HG02885 (cell line): ENCODE measurements around the gene ZSWIM5.
"Not testable (repeated sequence)": the region's sequence is repeated elsewhere in the genome, so short reads cannot be mapped to it uniquely, and the experiment has no call there.

Source experiments
- ATAC-seq: cut with Tn5 transposase; IDR thresholded peaks from one replicate; pipeline ENCODE4 v1.9.1; 2021; ENCODE audit warnings: mild to moderate bottlenecking; ENCODE audit not compliant: unreplicated experiment, poor library complexity

ZSWIM5 gene

DNA sequence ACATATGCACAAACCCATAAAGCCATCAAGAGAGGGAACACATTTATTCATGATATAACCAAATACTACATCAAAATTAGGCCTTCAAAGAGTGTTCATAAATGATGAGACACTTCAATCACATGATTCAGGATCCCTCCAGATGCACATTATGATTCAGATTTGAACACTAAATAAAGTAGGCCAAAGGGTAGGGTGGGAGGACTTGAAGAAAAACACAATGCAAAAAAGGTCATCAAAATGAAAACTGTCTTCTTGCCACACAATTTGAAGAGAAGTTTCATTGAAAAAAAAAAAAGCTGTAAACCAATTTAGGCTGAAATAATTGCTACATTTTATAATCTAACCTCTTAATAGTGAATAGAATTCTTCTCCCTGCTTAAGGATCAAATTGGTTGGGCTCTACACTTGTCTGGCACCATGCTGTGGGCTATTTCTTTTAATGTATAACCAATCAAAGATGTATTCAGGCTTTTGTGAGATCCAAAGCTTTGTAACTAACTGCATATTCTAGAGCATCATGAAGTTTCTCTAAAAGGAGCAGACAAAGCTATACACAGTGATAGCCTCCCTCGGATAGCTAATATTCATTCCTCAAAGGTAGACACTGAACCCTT lies 58.1 kb downstream of the ZSWIM5 start:
- no peak for ATAC-seq

DNA sequence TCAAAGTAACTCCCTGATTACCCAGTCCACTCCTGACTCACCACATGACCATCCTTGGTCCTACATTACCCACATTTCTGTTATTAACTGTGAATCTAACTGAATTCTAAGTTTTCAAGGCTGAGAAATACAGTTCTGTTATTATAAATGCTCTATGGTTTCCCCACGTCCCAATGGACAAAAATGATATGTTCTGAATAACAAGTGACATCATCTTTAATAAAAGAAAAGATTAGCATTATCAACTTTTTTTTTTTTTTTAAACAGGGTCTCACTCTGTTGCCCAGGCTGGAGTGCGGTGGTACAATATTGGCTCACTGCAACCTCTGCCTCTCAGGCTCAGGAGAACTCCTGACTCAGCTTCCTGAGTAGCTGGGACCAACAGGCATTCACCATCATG lies 59.6 kb downstream of the ZSWIM5 start:
- no peak for ATAC-seq

DNA sequence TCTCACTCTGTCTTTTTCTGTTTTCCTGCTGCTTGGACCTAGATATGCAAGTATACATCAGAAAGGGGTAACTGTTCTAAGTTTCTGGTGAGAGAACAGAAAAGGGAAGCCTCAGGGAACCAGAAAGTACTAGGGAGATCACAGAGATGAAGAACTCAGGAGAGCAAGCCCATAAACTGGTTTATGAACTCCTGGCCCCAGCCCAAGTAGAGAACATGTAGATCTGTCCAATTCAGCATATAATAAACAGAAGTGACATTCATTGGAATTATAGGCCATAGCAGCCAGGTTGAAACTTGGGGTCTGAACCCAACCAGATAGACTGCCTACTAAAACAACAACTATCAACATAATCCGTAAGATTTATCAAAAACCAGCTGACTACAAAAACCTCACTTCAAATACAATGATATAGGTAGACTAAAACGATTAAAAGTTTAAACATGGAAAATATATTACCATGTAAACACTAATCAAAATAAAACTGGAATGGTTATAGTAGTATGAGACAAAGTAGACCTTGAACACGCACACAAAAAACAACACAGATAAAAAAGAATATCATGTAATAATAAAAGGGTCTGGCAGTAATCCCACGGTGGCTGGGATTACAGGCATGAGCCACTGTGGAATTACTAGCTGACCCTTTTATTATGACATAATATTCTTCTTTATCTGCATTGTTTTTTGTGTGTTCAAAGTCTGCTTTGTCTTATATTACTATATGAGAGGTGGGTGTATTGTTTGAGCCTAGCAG lies 65.0 kb downstream of the ZSWIM5 start:
- no peak for ATAC-seq

DNA sequence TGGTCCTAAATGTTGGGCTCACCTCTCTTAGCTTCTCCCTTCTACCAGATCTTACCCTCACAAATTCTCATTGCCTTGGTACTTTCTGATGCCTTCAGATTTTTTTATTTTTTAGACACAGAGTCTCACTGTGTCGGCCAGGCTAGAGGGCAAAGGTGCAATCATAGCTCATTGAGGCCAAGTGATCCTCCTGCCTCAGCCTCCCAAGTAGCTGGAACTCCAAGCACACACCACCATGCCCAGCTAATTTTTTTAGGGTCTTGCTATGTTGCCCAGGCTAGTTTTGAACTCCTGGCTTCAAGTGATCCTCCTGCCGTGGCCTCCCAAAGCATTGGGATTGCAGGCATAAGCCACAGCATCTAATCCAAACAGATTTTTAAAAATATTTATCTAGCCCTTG lies 69.4 kb downstream of the ZSWIM5 start:
- ATAC-seq, result no peak

DNA sequence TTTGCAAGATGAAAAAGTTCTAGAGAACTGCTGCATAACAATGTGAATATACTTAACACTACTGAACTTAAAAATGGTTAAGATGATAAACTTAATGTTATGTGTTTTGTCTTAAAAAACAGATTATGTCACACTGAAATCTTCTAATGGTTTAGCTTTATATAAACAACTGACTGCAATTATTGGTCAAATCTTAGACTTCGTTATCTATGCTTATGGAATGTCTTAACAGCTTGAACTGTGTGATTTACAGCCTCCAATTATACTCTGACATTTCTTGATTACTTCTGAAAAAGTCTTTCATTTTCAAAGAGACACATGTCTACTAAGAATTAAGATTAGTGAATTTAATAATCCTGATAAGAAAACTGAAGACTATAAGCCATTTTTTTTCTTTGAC lies 71.1 kb downstream of the ZSWIM5 start:
- ATAC-seq, result no peak

DNA sequence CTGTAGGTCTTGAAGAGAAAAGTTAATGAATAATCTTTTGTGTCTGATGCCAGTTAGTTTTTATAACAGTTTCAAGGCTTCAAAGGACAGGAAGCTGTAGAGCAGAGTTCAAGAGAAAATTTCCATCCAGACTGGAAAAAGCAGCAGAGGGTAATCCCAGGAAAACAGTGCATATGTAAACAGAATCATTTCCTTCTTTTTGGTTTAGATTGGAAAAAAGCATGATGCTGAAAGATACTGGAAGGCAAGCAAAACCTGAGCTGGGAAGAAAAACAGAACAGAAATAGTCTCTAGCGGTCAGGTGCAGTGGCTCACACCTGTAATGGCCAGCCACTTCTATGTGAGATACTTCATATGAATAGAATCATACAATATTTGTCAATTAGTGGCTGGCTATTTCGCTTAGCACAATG lies 71.9 kb downstream of the ZSWIM5 start:
- no peak for ATAC-seq

DNA sequence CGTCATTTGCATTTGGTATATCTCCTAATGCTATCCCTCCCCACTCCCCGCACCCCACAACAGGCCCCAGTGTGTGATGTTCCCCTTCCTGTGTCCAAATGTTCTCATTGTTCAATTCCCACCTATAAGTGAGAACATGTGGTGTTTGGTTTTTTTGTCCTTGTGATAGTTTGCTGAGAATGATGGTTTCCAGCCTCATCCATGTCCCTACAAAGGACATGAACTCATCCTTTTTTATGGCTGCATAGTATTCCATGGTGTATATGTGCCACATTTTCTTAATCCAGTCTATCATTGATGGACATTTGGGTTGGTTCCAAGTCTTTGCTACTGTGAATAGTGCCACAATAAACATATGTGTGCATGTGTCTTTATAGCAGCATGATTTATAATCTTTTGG lies 73.7 kb downstream of the ZSWIM5 start:
- not testable (repeated sequence) for ATAC-seq

DNA sequence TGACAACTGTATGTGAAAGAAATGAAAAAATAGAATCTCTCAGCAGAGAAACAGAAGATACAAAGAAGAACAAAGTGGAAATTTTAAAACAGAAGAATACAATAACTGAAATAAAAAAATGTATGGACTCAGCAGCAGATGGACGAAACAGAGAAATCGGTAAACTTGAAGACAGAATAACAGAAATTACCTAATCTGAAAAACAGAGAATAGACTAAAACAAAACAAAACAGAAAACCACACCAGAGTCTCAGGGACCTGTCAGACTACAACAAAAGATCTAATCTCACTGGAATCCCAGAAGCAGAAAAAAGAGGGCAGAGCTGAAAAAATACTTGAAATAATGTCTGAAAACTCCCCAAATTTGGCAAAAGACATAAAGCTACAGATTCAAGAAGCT lies 83.0 kb downstream of the ZSWIM5 start:
- no peak for ATAC-seq

DNA sequence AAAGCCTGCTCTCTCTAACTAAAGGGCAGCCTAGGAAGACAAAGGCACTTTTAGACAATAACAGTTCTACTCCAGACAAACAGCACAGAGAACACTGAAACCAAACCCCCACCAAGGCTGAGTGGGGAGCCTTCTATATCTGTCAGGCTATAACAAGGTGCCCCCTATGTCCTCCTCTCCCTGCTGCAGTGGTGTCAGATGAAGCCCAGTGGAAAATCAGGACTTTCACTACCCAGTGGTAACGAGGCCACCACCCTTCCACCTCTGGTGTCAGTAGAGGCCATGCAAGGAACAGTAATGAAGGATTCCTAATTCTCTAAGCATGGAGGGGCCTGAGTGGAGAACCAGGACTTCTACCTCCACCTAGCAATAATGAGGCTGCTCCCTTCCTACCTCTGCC lies 83.7 kb downstream of the ZSWIM5 start:
- ATAC-seq, result no peak

DNA sequence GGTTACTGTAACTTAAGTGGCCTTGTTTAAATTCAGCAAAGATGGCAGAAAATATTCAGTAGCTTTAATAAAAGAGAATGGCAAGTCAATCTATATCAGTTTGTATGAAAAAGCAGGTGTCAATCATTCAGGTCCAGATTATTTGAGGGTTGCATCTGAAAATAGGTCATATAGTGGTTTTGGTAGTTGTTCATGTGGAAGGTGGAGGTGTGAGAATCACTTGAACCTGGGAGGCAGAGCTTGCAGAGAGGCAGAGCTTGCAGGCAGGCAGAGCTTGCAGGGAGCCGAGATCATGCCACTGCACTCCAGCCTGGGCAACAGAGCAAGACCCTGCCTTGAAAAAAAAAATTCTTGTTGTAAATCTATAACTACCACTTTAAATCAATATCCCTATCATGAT lies 88.6 kb downstream of the ZSWIM5 start:
- no peak for ATAC-seq

DNA sequence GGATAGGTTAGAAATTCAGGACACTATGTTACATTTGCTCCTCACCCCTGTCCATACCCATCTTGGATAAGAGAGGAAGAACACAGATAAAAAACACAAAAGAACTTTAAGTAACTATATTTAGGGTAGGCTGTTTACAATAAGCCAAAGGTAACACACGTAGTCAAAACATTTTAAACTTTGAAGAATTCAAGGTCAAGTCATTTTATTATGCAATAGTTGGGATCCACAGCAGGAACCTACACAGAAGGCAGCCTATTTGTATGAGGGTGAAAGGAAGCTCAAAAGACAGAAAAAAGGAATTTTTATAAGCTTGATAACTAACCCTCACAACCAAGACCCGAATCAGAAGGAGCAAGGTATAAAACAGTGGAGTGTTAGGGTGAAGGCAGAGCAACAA lies 89.6 kb downstream of the ZSWIM5 start:
- no peak for ATAC-seq

DNA sequence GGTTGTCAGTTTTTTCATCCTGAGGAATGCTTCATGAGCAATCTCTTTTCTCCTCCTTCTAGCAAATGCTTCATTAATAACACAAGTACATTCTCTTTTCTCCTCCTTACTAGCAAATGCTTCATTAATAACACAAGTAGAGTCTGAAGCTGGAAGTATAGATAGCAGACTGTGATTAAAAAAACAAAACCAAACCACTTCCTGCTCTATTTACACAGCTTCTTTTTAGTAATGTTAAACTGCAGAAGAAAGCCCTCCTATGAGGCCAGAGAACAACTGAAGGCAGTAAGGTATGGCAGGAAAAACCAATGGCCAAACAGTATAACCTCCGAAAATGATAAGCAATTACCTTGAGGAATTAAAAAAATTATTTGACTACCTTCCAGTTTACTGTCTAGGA lies 90.1 kb downstream of the ZSWIM5 start:
- no peak for ATAC-seq

DNA sequence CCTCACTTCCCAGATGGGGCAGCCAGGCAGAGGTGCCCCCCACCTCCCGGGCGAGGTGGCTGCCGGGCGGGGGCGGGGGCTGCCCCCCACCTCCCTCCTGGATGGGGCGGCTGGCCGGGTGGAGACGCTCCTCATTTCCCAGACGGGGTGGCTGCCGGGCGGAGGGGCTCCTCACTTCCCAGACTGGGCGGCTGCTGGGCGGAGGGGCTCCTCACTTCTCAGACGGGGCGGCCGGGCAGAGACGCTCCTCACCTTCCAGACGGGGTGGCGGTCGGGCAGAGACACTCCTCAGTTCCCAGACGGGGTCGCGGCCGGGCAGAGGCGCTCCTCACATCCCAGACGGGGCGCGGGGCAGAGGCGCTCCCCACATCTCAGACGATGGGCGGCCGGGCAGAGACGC lies 91.2 kb downstream of the ZSWIM5 start:
- not testable (repeated sequence) for ATAC-seq

DNA sequence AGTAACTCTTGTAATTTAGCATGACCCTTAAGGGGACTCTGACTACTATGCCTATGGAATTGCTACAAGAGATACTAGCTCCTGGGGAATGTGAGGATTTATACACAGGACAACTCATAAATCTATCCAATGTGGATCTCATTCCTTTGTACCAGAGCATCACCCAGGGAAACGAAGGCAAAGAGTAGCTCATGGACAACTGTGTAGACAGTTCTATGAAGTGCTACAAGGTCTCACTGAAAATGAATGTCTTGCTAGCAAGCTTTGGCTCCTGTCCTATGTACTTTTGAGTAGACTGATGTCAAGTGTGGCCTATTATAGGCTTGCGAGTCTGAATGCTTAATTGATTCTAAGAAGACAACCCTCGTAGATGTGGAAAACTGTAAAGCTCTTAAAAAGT lies 93.7 kb downstream of the ZSWIM5 start:
- no peak for ATAC-seq

DNA sequence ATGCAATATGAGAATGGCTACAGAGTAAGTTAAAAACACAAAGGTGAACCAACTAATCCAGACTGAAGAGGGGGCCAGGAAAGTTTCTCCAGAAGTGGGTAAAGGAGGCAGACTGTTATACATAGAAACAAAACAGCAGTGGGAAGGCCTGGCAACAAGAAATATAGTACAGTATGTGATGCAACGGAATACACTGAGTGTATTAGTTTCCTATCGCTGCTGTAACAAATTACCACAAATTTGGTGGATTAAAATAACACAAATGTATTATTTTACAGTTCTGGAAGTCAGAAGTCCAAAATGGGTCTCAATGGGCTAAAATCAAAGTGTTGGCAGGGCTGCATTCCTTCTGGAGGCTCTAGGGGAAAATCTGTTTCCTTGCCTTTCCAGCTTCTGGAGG lies 95.2 kb downstream of the ZSWIM5 start:
- ATAC-seq, result no peak

DNA sequence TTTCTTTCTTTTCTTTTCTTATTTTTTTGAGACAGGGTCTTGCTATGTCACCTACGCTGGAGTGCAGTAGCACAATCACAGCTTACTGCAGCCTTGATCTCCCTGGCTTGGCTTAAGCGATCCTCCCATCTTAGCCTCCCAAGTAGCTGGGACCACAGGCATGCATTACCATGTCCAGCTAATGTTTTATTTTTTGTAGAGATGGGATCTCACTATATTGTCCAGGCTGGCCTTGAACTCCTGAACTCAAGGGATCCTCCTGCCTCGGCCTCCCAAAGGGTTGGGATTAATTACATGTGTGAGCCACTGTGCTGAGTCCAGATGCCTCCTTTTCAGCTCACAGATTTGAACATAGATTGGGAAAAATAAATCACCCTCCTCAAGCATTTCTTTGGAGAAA lies 98.6 kb downstream of the ZSWIM5 start:
- no peak for ATAC-seq

DNA sequence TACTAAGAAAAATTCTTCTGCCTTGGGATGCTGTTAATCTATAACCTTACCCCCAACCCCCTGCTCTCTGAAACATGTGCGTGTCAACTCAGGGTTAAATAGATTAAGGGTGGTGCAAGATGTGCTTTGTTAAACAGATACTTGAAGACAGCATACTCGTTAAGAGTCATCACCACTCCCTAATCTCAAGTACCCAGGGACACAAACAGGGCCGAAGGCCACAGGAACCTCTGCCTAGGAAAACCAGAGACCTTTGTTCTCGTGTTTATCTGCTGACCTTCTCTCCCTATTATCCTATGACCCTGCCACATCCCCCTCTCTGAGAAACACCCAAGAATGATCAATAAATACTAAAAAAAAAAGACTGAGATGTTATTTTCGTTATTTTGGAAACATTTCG lies 99.5 kb downstream of the ZSWIM5 start:
- ATAC-seq, result not testable (repeated sequence)

DNA sequence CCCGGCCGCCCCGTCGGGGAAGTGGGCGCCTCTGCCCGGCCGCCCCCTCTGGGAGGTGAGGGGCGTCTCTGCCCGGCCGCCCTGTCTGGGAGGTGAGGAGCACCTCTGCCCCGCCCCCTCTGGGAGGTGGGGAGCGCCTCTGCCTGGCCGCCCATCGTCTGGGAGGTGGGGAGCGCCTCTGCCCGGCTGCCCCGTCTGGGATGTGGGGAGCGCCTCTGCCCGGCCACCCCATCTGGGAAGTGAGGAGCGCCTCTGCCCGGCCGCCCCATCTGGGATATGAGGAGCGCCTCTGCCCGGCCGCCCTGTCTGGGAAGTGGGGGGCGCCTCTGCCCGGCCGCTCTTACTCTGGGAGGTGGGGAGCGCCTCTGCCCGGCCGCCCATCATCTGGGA lies 100.3 kb downstream of the ZSWIM5 start:
- not testable (repeated sequence) for ATAC-seq

DNA sequence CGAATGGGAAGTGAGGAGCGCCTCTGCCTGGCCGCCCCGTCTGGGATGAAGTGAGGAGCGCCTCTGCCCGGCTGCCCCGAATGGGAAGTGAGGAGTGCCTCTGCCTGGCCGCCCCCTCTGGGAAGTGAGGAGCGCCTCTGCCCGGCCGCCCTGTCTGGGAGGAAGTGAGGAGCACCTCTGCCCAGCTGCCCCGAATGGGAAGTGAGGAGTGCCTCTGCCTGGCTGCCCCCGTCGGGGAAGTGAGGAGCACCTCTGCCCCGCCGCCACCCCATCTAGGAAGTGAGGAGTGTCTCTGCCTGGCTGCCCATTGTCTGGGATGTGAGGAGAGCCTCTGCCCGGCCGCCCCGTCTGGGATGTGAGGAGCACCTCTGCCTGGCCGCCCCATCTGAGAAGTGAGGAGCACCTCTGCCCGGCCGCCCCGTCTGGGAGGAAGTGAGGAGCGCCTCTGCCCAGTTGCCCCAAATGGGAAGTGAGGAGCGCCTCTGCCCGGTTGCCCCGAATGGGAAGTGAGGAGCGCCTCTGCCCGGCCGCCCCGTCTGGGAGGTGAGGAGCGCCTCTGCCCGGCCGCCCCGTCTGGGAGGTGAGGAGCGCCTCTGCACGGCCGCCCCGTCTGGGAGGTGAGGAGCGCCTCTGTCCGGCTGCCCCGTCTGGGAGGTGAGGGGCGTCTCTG lies 100.8 kb downstream of the ZSWIM5 start:
- not testable (repeated sequence) for ATAC-seq

DNA sequence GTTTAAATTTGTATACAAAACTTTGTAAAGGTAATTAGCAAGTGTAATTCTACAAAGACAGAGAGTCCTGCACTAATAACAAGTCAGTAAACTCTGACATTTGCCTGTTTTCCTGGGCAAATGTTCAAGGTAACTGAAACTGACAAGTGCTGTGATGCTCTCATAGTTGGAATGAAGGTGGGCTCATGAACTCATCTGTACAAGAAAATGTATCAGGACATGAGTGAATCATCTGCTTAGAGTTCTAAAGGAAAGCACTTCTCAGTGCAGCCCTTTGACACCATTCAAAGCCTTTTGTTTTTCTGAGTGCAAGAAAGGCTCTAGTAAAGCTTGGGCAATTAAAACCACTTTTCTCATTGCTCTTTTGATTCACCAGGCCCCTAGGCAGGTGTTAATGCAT lies 102.9 kb downstream of the ZSWIM5 start:
- no peak for ATAC-seq

DNA sequence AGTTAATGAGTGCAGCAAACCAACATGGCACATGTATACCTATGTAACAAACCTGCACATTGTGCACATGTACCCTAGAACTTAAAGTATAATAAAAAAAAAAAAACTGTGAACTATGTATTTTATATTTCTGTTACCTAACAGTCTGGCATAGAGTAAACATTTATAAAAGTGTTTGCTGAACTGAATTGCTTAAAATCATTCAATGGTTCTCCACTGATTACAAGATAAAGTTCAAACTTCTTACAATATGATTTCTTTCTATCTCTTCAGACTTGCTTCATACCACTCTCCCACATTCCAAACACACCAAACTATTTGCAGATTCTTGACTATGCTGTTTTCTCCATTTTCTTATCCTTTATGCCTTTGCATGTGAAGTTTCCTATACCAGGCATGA lies 104.5 kb downstream of the ZSWIM5 start:
- ATAC-seq, result no peak

DNA sequence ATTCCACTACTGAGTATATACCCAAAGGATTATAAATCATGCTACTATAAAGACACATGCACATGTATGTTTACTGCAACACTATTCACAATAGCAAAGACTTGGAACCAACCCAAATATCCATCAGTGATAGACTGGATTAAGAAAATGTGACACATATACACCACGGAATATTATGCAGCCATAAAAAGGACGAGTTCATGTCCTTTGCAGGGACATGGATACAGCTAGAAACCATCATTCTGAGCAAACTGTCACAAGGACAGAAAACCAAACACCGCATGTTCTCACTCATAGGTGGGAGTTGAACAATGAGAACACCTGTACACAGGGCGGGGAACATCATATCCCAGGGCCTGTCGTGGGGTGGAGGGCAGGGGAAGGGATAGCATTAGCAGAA lies 104.9 kb downstream of the ZSWIM5 start:
- ATAC-seq, result not testable (repeated sequence)
